Stimulated activated CD4-positive, alpha-beta T cell treated with anti-CD3 and anti-CD28 coated beads, TNF-alpha, amount 100 ng/mL, for 1 hour (primary cell): ENCODE results near the gene PPP2CA.
A peak's percentile ranks its signal among the peaks of the same experiment; 100 is the strongest.
"Not testable (repeated sequence)": the region's sequence is repeated elsewhere in the genome, so short reads cannot be mapped to it uniquely, and the experiment has no call there.

ENCODE experiments used
- DNase-seq, 3 donors: peaks; one replicate each; pipeline ENCODE4 v3.0.0-alpha.2; 2020; ENCODE audit warnings: low read depth in 3 of 3, low spot score in 1 of 3

PPP2CA gene

GRCh38 chr5:134245692-134246091 lies 19.8 kb upstream of the PPP2CA start:
- DNase-seq: no peak

GRCh38 chr5:134245101-134245604 lies 19.3 kb upstream of the PPP2CA start:
- no peak for DNase-seq

GRCh38 chr5:134242146-134242545 lies 16.3 kb upstream of the PPP2CA start:
- DNase-seq: no peak

- DNase-seq: no peak
Measured at GRCh38 chr5:134240421-134240962, 14.6 kb upstream of the PPP2CA start.

- no peak for DNase-seq
Measured at GRCh38 chr5:134236820-134237219, 10.9 kb upstream of the PPP2CA start.

GRCh38 chr5:134236318-134236717 lies 10.4 kb upstream of the PPP2CA start:
- no peak for DNase-seq

- DNase-seq: no peak
Measured at GRCh38 chr5:134228624-134229023, 2.8 kb upstream of the PPP2CA start.

GRCh38 chr5:134227776-134228175 lies 1.9 kb upstream of the PPP2CA start:
- DNase-seq: no peak

GRCh38 chr5:134227259-134227658 lies 1.4 kb upstream of the PPP2CA start:
- no peak for DNase-seq

- peak in 1 of 3 donors; percentile 64 for DNase-seq
Measured at GRCh38 chr5:134226441-134227192, 744 bp upstream of the PPP2CA start.

- DNase-seq: peak in 2 of 3 donors; percentile 18 to 54
Measured at GRCh38 chr5:134224888-134225779, 739 bp downstream of the PPP2CA start.

- no peak for DNase-seq
Measured at GRCh38 chr5:134223406-134224248, 2.2 kb downstream of the PPP2CA start.

- DNase-seq: not testable (repeated sequence)
Measured at GRCh38 chr5:134221690-134222089, 4.2 kb downstream of the PPP2CA start.

- no peak for DNase-seq
Measured at GRCh38 chr5:134215757-134216156, 10.1 kb downstream of the PPP2CA start.

GRCh38 chr5:134211263-134212031 lies 14.4 kb downstream of the PPP2CA start:
- not testable (repeated sequence) for DNase-seq

GRCh38 chr5:134209477-134210245 lies 16.2 kb downstream of the PPP2CA start:
- DNase-seq: no peak

- DNase-seq: no peak
Measured at GRCh38 chr5:134207696-134208095, 18.2 kb downstream of the PPP2CA start.

- DNase-seq: no peak
Measured at GRCh38 chr5:134206627-134207160, 19.2 kb downstream of the PPP2CA start.

GRCh38 chr5:134204575-134204974 lies 21.3 kb downstream of the PPP2CA start:
- no peak for DNase-seq
